Measurements from ENCODE around the gene GSG1.
"Not testable (repeated sequence)": the region's sequence is repeated elsewhere in the genome, so short reads cannot be mapped to it uniquely, and the experiment has no call there.

GSG1 gene

DNA sequence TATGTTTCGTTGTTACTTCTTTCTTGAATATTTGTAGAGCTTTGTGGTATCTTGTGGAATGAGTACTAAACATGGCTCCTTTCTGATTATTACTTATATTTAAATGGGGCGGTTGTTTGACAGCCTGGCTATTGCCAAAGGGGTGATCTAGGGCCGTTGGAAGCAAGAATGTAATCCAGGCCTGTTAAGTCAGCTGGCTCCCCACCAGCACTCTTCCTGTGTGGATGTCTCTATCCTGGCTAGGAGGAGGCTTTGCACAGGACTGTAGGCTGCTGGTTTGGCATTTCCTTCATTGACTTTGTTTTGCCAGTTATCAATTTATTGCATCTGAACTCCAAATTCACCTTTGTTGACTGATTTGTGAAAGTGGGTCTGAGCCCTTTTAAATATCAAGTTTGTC is 53.7 kb downstream of the GSG1 start:
- no peak for DNase-seq

DNA sequence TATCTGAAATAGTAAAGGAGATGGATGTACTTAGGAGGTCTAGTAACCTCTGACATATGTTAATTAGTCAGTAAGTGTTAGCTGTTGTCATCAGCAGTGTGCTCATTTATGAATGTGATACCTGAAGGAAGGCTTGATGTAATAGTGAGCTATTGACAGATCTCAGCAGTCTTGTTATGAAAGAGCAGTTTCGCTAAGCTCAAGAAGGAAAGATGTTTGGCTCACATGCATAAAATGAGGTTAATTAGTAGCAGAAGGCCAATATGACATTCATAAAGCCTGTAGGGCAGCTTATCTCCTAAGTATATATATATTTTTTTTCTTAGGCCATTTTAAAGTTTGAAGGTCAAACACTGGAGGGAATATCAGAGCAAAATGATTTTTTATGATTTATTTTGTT is 56.5 kb downstream of the GSG1 start:
- no peak for DNase-seq

DNA sequence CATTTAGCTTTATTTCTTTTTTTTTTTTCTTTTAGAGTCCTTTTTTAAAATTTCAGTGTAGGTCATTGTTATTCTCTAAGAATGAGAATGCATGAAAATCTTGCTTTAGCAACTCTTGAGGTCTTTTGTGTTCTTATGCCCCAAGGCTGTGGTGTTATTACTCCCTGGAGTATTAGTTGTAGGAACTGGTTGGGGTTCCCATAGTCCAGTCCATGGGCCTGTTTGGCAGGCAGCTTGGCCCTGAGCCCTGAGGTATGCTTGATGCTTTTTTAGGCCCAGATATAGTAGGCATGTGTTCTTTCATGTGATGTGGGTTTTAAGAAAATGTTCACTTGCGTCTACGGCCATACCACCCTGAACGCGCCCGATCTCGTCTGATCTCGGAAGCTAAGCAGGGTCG is 57.7 kb downstream of the GSG1 start:
- DNase-seq: no peak

DNA sequence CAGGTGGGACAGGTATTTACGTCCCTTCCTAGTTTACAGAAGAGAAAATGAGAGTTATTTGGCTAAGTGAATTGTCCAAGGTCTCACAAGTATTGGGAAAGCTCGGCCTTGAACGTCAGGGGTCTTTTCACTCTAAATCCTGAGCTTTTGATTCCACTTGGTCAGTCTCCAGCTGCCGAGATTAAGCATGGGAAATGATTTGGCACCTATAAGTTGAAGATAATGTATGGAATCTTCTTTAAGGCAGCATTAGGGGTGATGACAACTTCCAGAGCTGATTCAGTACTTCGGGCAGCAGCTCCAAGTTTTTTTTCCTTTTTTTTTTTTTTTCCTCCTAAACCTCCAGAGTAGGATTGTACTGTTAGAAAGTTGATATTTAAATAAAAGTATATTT is 58.6 kb downstream of the GSG1 start:
- no peak for DNase-seq

DNA sequence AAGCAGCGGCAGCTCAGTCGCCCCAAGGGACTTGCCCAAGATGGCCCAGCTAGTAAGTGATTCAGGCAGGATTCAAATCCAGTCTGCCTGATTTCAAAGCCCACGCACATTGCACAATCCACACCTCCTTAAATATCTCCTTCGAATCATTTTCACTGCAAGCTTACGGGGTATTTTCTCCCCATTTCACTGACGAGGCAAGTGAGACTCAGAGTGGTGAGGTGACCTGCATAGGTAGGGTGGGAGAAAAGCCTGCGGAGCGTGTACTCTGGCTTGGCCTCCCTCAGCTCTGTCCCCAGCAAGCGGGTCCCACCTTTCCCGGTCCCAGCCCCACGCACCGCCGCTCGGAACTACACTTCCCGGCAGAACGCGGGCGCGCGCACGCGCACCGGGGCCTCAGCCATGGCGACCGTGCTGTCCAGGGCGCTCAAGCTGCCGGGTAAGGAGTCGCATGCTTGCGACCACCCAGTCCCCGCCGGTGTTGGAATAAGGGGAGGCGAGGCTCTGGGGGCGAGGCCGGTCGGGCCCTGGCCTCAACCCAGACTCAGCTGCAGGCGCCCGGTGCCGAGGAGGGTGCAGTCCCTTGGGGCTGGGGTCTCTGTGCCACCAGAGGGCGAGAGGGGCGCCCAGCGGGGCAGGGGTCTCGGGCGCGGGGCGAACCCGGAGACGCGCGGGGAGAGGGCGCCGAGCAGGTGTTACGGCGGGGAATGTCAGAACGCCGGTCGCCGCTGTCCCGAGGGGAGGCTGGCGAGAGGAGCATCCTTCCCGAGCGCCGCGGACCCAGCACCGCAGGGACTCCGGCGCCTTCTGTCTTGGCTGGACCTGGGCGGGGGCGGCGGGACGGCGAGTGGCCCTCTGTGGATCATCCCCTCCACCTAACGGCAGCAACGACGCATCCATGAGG is 59.2 kb downstream of the GSG1 start, which contains the start of gene FAM234B:
Gene FAM234B, plus strand, starts transcription at position 380 of the 904 bp plus-strand sequence. Its CDS starts 23 bp downstream, at position 403.
- DNase-seq: peak; percentile 7

DNA sequence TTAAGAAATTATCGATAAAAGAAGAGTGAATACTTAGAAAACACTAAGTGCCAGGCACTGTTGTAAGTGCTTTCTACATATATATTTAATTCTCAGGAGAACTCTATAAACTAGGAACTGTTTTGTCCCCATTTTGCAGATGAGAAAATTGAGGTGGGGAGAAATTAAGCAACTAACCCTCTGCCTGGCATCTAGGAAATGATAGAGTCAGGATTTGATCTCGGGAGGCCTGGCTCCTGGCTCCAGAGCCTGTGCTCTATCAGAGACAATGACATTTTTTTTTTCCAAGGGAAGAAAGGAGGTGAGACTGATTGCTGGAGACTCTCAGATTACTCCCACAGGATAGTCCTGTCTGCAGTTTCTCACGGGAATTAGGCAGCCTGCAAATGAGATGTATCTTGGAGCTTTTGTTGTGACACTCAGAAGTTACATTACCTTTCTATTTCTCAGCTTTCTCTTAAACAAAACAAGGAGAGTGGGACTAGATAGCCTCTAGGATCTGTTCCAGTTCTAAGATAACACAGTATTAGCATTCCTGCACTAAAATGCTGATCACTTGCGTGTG is 60.7 kb downstream of the GSG1 start:
- no peak for DNase-seq

DNA sequence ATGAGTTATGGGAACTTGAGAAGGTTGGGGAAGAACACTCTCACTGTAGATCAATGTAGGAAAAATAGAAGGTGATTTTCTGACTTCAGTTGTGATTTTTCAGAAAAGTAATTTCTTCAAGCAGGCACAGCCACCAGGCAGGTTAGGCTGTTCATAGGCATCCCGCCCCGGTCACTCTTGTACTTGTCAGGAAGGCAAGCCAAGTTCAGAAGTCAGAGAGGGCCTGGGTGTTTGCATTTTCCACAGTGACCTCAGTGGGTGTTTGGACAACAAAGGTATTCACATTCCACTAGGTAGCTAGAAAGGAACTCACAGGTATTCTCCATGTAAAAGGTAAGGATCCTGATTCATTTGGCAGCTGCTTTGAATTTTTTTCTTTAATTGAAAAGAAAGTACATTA is 62.2 kb downstream of the GSG1 start:
- DNase-seq: no peak

DNA sequence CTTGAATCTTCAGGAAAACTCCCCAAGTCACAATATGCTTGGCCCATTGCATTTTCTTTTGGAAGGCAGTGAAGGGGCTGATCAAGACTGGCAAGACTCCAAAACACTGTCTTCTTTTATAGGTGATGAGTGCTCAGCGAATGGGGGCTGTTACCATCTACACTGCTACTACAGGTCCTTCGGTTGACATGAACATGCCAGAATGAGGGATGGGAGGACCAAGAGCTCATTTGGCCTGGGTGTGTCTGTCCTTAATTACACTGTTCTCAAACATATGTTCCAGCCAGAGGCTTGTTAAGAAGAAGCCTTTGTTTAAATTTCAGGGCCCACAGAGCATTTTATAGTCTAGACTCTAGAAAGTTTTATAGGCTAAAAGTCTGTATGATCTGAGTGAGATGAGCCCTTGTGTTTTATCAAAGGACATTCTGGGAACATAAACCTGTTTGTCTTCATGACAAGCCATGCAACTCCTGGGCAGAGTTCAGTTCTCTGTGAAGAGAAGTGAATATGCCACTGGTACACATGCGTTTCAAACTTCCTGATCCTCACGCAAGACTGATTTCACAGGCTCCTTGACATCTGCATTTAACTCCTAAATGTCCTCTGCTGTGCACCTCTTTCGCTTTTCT is 64.0 kb downstream of the GSG1 start:
- no peak for DNase-seq

DNA sequence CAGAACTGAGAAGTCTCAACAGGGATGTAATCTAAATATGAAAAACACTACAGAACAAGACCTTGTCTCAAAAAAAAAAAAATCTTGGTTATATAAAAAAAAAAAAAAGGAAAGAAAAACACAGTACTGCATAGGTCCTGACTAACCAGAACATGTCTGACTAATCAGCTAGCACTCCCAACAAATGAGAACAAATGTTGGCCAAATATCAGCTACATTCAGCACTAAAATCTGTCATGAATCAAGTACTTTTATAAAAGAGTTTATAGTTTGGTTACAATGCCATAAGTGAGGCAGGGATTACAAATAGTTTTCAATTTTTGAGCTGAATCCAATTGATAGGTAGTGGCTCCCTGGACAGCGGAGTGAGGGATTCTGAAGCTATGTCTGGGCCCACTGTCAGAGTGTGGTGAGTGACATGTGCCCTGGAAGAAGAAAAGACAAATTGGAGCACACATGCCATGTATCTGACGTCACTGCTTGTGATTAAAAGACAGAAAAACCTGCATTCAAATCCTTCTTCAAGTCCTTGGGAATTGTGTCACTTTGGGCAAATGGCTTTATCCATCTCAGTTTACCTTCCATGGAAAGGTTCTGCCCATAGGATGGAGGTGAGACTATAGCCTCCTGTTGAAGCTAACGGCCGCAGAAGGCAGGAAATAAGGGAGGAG is 64.8 kb downstream of the GSG1 start:
- no peak for DNase-seq

DNA sequence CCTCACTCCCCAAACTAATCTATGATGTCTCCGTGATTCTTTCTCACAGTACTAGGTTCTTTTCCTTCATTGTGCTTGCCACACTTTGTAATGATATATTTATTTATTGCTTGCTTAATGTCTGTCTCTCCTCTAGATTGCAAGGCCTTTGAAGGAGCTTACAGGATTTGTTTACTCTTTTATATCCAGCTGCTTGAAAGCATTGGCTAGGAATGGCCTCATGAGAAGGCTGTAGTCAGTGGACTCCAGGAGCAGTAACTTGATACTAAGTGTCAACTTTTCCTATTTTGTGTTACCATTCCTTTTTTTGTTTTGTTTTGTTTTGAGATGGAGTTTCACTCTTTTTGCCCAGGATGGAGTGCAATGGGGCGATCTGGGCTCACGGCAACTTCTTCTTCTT is 66.6 kb downstream of the GSG1 start:
- no peak for DNase-seq

DNA sequence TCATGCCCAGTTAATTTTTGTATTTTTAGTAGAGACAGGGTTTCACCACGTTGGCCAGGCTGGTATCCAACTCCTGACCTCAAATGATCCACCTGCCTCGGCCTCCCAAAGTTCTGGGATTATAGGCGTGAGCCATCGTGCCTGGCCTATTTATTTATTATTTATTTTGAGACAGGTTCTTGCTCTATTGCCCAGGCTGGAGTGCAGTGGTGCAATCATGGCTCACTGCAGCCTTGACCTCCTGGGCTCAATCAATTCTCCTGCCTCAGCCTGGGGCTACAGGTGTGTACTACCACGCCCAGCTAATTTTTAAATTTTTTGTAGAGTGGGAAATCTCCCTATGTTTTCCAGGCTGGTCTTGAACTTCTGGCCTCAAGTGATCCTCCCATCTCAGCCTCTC is 68.1 kb downstream of the GSG1 start:
- DNase-seq: not testable (repeated sequence)

Data from NCI-H1048 (cell line).